ENCODE data around the gene TMC8. TPM values are rescaled to one million over a fixed set of nuclear protein-coding genes. Genes with fewer than 3 reads are reported as not detected.

TMC8 gene
- total and polyA plus RNA-seq, 2 of the 8 experiments (the other 6 are each of a cell fraction or from before 2014, with no cell fraction given) = 1.00 to 2.8 TPM

DNA sequence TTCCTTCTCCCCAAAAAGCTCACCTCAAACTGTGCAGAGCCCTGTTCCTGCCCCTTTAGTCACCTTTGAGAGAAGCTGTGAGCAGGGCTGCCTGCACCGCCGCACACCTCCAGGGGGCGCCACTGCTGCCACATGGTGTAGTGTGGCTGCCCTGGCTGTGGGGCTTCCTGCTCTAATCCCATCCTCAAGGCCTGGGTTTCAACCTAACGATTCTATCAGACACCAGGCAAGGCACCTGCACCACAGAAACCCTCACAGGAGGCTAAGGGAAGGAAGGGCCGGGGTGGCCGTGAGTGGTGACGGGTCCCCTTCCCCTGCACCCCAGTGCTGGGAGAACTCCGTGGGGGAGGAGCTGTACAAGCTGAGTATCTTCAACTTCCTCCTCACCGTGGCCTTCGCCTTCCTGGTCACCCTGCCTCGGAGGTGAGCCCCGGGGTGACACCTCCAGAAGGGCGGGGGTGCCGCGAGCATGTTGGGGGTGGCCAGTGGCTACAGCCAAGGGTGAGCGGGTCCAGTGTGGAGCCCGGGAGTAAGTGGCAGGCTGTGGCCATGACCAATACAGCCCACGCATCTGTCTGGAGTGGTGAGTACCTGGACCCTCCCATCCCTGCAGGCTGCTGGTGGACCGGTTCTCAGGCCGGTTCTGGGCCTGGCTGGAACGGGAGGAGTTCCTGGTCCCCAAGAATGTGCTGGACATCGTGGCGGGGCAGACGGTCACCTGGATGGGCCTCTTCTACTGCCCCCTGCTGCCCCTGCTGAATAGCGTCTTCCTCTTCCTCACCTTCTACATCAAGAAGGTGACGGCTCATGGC is 7.0 kb downstream of the TMC8 start:
- POLR2A ChIA-PET (ENCODE audit: partially characterized antibody) = interaction anchor here (0.6 to 3.7 kb wide), 9 partner anchors 9 to 684 kb away, joined by 3 to 16 read pairs (median 4); partner anchors contain the start of genes AFMID, TK1 and TMC6
- Histone ChIP-seq H3K4me1 (replicated peaks in 1 of 4; ENCODE audit: control insufficient read depth in 3 of 4, insufficient read depth in 4 of 4, low read length in 3 of 4) (peaks cover 0 to 10% (median 7%) of the 10 kb centered on the region in 4 experiments; a peak in 4 of 7 replicates), H3K4me2 (ENCODE audit: insufficient read depth in 1 of 2, low read depth in 2 of 2, low read length in 2 of 2) (no peak overlapping the region)
- TF ChIP-seq SIX5 (IDR thresholded peaks at IDR 0.05; ENCODE audit: low read depth, low read length) (no peak), CBX8 (IDR thresholded peaks at IDR 0.05; ENCODE audit: borderline replicate concordance, low read depth, low read length) (no peak), MAX (IDR thresholded peaks at IDR 0.05) (peak; percentile 31), TEAD4 (IDR thresholded peaks at IDR 0.05; ENCODE audit: low read depth, low read length) (0 out of 2 replicates have a peak, but pooled peaks have one; percentile 18), EGR1 (IDR thresholded peaks at IDR 0.05; ENCODE audit: borderline replicate concordance, low read depth, low read length) (no peak), YY1 (IDR thresholded peaks at IDR 0.05; ENCODE audit: low read depth, low read length) (no peak), RNF2 (IDR thresholded peaks at IDR 0.05; ENCODE audit: borderline replicate concordance, low read depth, low read length, missing control alignments, poor library complexity, severe bottlenecking) (no peak), CTCF (IDR thresholded peaks at IDR 0.05; ENCODE audit: control extremely low read depth in 1 of 3, insufficient read depth in 1 of 3, low read depth in 1 of 3, low read length in 3 of 3) (peak; percentile 50 to 78 (median 66))

More for the DNA sequence above, 7.0 kb downstream of the TMC8 start:
- Histone ChIP-seq H3K18ac (ENCODE audit: extremely low read depth, low read length) (no peak overlapping the region), H3K23ac (ENCODE audit: insufficient read length) (no peak overlapping the region), H4K20me1 (replicated peaks in 1 of 2; ENCODE audit: control insufficient read depth in 1 of 2, insufficient read depth in 2 of 2, low read length in 2 of 2) (peaks cover 0 to 6% of the 10 kb centered on the region in 2 experiments), H3K9me3 (ENCODE audit: insufficient read depth in 2 of 2, low read depth in 1 of 2, low read length in 1 of 2) (no peaks in the 10 kb centered on the region), H3K79me2 (ENCODE audit: control insufficient read depth in 1 of 2, insufficient read depth in 2 of 2, low read length in 2 of 2) (no peaks in the 10 kb centered on the region), H4K5ac (ENCODE audit: insufficient read length, low read depth, low read length) (no peak overlapping the region), H3K36me3 (ENCODE audit: control insufficient read depth in 2 of 4, insufficient read depth in 4 of 4, low read length in 3 of 4) (no peaks in the 10 kb centered on the region), H3K4me3 (ENCODE audit: extremely low read depth in 1 of 4, insufficient read depth in 2 of 4, low read depth in 3 of 4, low read length in 4 of 4) (no peak overlapping the region), H3K56ac (replicated peaks; ENCODE audit: insufficient read length, low read depth, low read length) (no peak overlapping the region), H2AFZ (ENCODE audit: low read length) (no peak overlapping the region), H2AK5ac (ENCODE audit: low read depth, low read length) (no peak overlapping the region), H4K91ac (replicated peaks; ENCODE audit: insufficient read length, low read length) (peak overlapping the region; percentile 17), H2BK15ac (ENCODE audit: low read length) (peak overlapping the region; percentile 92; the same call in 1 of the 2 replicates), H2BK5ac (ENCODE audit: low read depth, low read length) (no peak overlapping the region), H2BK20ac (ENCODE audit: low read length) (0 out of 2 replicates have a peak overlapping the region, but pooled peaks have one; percentile 48), H3K14ac (ENCODE audit: insufficient read length) (no peak overlapping the region), H3K27me3 (replicated peaks in 1 of 4; ENCODE audit: control insufficient read depth in 3 of 4, extremely low read depth in 1 of 4, insufficient read depth in 3 of 4, low read length in 3 of 4) (peaks cover 0 to 17% (median 9%) of the 10 kb centered on the region in 4 experiments; a peak in 5 of 7 replicates), H3K4ac (replicated peaks; ENCODE audit: insufficient read length, low read depth, low read length) (no peak overlapping the region), H2BK120ac (replicated peaks; ENCODE audit: low read depth, low read length) (no peak overlapping the region), H3K23me2 (ENCODE audit: low read depth, low read length) (peaks cover 2% of the 10 kb centered on the region; the same call in 1 of the 2 replicates), H3K79me1 (ENCODE audit: low read depth, low read length) (no peaks in the 10 kb centered on the region), H2BK12ac (ENCODE audit: low read depth, low read length) (peak overlapping the region; percentile 43; the same call in 1 of the 2 replicates), H3K9ac (replicated peaks in 1 of 4; ENCODE audit: extremely low read depth in 1 of 4, low read depth in 3 of 4, low read length in 3 of 4) (no peak overlapping the region), H3K27ac (ENCODE audit: low read depth, low read length) (no peak overlapping the region), H4K8ac (ENCODE audit: extremely low read depth, insufficient read depth, low read length) (peak overlapping the region; percentile 59; the same call in 1 of the 2 replicates)
- FAIRE-seq = no peak
- CTCF ChIA-PET (ENCODE audit: partially characterized antibody) = interaction anchor here (0.6 to 8.0 kb wide), 21 partner anchors 8 to 613 kb away, joined by 3 to 122 read pairs (median 5); partner anchors contain the start of gene TMC6
- DNase-seq (ENCODE audit: low read depth in 1 of 2, low spot score in 2 of 2) = peak in 1 of 2 experiments; percentile 71
- WGBS, 2 experiments (ENCODE audit: extremely low coverage in 1 of 2, insufficient coverage in 1 of 2, insufficient read length in 1 of 2, insufficient replicate concordance in 2 of 2, low coverage in 1 of 2, low lambda C conversion rate in 2 of 2, missing lambda C conversion rate in 1 of 2) = 81% methylated on average over 20 of the region's 26 CpGs; no CpG with 5 or more reads in 1 of the 2 experiments

Data from H1 (cell line).